ENCODE measurements around the gene KNSTRN.

Gene KNSTRN

DNA sequence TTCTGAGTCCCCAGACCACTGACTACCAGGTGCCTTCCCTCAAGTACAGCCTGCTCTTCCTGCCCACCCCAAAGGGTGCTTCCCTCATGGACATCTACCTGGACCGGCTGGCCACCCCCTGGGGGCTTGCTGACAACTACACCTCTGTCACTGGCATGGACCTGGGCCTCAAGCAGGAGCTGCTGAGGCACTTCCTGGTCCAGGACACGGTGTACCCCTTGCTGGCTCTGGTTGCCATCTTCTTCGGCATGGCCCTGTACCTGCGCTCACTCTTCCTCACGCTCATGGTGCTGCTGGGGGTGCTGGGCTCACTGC is 15.2 kb upstream of the KNSTRN start:
- DNase-seq, result no peak

DNA sequence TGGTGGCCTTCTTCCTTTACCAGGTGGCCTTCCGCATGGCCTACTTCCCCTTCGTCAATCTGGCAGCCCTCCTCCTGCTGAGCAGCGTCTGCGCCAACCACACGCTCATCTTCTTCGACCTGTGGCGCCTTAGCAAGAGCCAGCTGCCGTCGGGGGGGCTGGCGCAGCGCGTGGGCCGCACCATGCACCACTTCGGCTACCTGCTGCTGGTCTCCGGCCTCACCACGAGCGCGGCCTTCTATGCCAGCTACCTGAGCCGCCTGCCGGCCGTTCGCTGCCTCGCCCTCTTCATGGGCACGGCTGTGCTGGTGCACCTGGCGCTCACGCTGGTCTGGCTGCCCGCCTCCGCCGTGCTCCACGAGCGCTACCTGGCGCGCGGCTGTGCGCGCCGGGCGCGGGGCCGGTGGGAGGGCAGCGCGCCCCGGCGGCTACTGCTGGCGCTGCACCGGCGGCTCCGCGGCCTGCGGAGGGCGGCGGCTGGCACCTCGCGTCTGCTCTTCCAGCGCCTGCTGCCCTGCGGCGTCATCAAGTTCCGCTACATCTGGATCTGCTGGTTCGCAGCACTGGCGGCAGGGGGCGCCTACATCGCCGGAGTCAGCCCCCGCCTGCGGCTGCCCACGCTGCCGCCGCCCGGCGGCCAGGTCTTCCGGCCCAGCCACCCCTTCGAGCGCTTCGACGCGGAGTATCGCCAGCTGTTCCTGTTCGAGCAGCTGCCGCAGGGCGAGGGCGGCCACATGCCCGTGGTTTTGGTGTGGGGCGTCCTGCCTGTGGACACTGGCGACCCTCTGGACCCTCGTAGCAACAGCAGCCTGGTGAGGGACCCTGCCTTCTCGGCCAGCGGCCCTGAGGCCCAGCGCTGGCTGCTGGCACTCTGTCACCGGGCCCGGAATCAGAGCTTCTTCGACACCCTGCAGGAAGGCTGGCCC is 14.6 kb upstream of the KNSTRN start:
- DNase-seq, result peak; percentile 22

DNA sequence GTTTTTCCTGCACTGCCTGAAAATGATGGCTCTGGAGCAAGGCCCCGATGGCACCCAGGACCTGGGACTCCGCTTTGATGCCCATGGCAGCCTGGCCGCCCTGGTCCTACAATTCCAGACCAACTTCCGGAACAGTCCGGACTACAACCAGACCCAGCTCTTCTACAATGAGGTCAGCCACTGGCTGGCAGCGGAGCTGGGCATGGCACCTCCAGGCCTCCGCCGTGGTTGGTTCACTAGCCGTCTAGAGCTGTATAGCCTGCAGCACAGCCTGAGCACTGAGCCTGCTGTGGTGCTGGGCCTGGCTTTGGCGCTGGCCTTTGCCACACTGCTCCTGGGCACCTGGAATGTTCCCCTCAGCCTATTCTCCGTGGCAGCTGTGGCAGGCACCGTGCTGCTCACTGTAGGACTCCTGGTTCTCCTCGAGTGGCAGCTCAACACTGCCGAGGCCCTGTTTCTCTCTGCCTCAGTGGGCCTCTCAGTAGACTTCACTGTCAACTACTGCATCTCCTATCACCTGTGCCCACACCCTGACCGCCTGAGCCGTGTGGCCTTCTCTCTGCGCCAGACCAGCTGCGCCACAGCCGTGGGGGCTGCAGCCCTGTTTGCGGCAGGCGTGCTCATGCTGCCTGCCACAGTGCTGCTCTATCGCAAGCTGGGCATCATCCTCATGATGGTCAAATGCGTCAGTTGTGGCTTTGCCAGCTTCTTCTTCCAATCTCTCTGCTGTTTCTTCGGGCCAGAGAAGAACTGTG is 13.6 kb upstream of the KNSTRN start:
- DNase-seq, result no peak

DNA sequence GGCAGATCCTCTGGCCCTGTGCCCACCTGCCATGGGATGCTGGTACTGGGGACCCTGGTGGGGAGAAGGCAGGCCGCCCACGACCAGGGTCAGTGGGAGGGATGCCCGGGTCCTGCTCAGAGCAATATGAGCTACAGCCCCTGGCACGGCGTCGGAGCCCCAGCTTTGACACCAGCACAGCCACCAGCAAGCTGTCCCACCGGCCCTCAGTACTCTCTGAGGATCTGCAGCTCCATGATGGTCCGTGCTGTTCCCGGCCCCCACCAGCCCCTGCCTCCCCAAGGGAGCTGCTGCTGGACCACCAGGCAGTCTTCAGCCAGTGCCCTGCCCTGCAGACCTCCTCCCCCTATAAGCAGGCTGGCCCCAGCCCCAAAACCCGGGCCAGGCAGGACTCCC is 13.0 kb upstream of the KNSTRN start:
- no peak for DNase-seq

DNA sequence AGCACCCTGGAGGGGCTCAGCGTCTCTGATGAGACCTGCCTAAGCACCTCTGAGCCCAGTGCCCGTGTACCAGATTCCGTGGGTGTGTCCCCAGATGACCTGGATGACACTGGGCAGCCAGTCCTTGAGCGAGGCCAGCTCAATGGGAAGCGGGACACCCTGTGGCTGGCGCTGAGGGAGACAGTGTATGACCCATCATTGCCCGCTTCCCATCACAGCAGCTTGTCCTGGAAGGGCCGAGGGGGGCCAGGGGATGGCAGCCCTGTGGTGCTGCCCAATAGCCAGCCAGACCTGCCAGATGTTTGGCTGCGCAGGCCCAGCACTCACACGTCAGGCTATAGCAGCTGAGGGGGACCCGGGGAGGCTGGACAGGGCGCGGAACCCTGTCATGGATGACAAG is 12.6 kb upstream of the KNSTRN start:
- no peak for DNase-seq

DNA sequence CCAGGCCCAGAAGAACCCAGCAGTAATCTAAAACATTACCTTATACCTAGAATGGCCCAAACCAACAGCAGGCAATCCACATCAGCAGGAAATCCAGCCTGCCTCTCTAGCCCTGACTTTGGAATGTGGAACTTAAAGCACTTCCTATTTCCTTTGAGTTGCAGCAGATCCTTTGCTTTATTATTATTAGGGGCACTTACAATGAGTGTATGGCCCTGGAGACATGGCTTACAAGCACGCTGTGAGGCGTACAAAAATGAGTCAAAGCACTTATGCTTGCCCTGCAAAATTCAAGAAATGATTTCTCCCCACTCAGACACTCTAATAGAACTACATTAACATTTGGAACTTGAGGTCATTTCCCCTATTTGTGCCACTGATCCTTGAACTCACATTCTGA is 9.5 kb upstream of the KNSTRN start:
- DNase-seq, result no peak

DNA sequence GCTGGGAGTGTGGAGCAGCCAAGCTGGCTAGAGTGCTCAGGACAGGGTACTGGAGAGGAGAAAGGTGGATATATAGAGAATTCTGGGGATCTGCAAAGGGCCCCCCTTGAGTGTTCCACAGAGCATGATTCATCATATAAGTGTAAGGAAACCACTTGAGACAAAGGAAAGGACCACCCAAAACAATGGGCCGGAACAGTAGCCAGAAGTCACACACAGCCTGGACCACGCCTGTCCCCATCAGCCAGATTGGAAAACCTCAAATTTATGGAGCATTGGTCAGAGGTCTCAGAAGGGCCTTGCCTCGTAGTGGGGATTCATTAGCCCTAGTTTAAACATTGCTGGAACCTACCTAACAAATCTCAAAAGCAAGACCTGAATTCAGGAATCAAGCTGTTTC is 4.9 kb upstream of the KNSTRN start:
- no peak for DNase-seq

DNA sequence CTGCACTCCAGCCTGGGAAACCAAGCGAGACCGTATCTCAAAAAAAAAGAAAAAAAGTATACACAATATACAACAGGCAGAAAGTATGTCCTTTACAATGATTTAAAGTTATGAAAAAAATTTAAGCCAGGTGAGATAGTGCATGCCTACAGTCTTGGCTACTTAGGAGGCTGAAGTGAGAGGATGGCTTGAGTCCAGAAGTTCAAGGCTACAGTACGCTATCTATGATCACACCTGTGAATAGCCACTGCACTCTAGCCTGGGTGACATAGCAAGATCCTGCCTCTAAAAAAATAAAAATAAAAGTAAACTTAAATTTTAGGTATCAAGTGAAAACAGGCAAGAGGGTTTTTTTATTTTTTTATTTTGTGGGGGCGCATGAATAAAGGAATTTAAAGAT is 3.1 kb upstream of the KNSTRN start:
- DNase-seq, result no peak

DNA sequence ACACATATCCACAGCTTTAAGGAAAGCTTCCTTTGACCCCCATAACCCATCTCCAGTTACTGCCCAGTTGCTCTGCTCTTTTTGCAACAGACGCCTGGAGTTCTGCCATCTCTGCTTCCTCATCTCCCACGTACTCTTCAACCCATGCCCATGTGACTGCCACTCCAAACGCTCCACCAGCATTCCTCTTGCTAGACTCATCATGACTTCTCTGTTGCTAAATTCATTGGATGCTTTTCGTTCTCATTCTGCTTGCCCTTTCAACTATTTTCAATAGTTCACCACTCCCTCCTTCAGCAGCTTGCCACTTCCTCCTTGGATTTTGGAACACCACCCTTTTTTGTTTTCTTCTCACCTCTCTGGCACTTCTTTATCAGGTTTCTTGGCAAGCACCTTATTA is 2.7 kb upstream of the KNSTRN start:
- DNase-seq, result no peak

DNA sequence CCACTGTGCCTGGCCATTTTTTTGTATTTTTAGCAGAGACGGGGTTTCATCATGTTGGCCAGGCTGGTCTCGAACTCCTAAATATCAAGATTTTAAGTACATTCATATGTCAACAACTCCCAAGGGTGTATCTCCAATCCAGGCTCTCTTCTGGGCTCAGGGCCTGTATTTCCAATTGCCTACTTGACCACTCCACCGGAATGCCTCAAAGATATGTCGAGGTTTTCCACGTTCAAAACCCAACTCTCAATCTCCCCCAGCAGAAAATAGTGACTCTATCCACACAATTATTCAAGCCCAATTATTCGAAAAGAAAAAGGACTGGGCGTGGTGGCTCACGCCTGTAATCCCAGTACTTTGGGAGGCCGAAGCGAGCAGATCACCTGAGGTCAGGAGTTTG is 1.9 kb upstream of the KNSTRN start:
- DNase-seq, result no peak

DNA sequence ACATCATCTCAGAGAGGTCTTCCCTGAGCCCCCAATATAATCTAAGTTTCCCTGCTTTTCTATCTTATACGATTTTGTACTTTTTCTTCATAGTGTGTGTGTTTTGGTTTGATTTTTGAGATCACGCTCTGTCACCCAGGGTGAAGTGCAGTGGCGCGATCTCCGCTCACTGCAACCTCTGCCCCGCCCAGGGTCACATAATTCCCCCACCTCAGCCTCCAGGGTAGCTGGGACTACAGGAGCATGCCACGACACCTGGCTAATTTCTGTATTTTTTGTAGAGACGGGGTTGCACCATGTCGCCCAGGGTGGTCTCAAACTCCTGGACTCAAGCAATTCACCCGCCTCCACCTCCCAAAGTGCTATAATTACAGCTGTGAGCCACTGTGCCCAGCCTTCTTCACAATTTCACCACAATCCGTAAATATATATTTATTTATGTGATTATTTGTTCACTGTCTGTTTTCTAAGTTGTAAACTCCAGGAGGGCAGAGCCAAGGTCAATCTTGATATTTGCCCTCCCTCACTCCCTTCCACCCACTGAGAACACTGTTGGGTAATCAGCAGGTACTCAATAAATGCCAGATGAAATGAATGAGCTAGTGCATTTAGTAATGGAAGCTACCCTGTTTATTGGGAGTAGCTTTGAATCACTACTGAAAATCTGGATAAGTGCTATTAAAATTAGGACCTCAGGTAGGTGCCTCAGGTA is 547 bp upstream of the KNSTRN start:
- DNase-seq, result no peak

DNA sequence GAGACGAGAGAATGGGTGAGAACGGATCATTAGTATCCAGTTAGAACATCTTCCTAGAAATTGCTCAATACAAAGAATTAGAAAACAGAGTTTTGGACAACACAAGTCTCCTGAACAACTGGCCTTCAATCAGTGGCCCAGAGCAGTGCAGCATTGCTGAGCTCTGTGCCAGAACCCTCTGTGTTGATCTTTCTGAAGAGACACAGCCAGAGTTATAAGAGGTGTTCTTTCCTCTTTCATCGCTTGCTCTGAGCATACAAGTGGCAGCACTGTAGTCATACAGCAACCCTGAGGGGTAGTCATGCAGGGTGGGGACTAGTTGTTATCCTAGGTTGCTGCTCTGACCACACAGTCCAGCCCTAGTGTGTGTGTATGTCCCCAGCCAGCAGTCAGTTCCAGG is 4.0 kb downstream of the KNSTRN start:
- DNase-seq, result no peak

DNA sequence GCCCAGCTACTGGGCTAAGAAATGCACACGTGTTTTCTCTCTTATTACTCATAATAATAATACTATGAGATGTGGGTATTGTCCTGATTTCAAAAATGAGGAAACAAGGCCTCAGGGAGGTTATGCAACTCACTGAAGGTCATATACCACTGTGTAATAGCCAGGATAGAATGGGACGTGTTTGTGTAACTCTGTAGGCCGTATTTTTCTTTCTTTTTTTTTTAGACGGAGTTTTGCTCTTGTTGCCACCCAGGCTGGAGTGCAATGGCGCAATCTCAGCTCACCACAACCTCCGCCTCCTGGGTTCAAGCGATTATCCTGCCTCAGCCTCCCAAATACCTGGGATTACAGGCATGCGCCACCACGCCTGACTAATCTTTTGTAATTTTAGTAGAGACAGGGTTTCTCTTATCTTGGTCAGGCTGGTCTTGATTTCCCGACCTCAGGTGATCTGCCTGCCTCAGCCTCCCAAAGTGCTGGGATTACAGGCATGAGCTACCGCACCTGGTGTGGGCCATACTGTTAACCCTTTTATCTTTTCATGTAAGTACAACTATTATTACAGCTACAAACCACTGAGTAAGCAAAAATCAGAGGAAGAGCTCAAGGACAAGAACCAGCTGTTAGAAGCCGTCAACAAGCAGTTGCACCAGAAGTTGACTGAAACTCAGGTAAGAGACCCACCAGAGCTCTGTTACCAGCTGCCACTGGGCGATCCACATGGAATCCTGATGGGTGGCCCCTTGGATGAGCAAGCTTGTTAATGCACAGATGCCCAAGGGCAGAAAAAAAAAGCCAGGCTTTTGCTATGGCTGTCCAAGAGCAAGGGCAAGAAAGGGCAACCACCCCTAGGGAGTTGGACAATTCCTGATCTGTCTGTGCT is 6.7 kb downstream of the KNSTRN start:
- DNase-seq, result no peak

DNA sequence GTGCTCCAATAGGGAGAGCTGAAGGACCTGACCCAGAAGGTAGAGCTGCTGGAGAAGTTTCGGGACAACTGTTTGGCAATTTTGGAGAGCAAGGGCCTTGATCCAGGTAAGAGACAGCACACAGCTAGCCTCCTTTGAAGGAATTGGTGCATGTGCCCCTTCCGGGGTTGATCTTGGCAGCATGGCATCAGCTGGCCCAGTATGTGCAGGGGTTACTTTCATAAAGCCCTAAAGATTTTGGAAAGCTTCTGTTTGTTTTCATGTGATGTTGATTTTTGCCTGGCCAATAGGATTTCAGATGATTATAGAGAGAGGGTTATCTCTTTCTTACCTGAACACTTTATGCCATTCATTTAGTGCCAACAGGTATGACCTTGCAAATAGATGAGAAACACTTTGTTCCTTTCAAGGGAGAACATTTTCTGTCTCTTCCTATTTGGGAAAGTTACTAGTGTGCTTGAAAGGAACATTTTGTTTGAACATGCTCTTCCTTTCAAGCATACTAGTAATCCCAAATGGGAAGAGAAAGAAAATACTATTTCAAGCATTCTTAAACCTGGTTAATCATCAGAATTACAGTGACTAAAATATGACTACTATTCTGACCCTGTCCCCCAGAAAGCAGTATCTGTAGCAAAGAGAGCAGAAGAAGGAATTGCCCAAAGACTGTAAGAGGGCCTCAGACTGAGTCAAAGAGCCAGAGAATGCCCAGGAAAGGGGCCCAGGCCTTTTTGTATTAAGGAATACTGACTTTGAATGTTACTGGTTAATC is 7.5 kb downstream of the KNSTRN start:
- DNase-seq, result no peak

DNA sequence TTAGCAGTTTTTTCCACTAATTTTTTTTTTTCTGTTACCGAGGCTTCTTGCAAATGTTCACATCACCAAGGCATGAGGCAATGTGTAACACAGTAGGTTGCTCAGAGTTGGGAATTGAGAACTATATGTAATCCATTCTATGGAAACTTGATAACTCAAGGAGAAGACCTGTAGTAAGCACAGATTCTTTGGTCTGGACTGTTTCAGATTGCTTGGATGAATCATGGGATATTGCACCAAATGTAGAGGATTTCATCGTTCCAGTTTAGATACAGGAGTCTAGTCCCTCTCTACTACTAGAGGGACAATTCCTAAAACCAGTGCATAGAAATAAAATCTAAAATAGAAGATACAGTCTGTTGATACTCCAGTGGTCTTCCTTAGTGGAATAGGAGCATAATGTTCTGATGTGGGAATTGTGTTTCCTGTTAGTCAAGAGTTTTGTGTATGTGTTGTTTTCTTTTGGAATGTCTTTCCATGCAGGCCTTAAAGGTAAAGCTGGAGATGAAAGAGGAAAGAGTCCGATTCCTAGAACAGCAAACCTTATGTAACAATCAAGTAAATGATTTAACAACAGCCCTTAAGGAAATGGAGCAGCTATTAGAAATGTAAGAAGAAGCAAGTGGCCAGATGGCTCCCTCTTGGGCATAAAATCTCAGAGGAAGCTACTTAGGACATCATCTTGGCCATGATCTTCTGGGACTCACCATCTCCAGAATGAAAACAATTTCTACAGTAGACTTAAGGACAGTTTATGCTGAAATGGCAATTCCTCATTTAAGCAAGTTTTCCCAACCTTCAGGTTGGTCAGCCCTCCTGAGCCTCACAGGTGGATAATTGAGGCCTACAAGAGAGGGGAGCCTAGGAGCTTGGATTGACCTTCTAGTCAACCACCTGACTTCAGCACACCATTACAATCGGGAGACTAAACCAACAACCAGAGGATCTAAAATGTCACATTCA is 10.7 kb downstream of the KNSTRN start:
- no peak for DNase-seq

DNA sequence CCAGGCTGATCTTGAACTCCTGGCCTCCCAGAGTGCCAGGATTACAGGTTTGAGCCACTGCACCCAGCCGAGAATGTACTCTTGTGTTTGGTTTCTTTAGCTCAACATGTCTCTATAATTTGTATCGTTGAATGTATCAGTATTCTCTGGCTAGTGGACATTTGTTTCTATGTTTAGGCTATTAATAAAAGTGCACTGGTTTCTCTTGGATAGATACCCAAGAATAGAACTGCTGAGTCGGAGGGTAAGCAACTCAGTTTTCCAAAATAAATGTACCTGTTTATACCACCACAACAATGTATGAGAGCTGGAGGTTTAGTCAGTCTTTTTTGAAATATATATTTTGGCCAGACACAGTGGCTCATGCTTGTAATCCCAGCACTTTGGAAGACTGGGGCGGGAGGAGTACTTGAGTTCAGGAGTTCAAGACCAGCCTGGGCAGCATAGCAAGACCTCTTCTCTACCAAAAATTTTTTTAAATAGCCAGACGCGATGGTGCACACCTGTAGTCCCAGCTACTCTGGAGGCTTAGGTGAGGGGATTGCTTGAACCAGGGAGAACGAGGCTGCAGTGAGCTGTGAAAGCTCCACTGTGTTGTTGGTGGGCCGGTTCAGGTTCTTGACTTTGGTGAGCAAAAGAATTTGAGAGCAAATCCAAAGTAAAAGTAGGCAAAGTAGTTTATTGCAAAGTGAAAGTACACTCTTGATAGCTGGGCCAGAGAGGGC is 15.3 kb downstream of the KNSTRN start:
- no peak for DNase-seq

DNA sequence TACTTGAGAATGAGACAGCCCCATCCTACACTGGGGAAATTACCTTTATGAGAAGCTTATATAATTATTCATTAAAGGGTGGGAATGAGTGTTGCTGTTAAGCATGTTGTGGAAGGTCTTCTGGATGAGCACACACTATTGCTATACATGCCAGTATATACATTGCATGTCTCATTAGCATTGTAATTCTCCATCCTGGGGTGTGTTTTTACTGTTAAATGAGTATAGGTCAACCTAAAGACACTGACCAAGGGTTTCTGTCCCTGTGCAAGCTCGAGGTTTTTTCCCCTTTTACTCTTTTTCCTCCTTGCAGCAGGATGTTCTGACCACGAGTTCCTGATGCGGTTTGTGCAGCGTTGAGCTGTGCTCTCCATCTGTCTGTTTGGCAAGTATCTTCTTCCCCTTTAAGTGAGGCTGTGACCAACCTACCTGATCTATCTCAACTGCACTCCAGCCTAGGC is 15.9 kb downstream of the KNSTRN start:
- DNase-seq, result no peak

DNA sequence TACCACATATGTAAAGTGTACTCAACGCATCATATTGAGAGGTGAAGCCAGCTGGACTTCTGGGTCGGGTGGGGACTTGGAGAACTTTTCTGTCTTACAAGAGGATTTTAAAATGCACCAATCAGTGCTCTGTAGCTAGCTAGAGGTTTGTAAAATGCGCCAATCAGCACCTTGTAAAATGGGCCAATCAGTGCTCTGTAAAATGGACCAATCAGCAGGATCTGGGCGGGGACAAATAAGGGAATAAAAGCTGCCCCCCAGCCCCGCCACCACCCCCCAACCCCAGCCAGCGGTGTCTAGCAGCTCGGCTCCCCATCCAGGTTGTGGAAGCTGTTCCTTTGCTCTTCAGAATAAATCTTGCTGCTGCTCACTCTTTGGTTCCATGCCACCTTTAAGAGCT is 16.8 kb downstream of the KNSTRN start:
- no peak for DNase-seq

DNA sequence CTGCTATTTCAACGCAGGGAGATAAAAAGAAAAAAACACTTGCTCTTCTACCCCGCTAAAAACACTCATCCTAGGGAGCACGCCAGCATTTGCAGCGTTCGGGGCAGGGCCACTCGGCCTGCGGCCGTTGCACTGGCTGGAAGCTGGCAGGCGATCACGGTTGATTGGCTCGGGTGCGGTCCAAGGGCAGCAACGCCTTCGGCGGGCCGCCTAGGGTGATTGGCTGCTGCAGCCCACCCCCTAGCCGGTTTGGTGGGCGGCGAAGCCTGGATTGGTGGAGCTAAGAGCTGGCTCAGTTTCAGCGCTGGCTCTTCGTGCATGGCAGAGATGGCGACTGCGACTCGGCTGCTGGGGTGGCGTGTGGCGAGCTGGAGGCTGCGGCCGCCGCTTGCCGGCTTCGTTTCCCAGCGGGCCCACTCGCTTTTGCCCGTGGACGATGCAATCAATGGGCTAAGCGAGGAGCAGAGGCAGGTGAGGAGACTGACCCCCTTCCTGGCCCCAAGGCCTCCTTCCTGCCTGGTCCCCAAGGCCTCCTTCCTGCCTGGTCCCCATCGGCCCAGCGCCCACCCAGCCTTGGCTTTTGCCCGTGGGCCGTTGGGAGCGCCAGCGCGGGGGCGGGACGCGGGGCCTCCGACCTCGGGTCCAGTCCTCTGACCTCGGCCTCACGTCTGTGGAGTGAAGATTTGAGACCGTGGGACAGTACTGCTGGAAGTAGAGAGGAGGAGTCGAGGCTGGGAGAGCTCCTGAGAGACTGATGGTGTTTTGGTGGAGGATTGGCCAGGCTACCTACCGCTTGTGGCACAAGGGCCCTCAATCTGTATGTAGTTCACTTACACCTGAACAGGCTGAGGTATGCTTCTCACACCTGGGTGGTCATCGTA is 23.2 kb downstream of the KNSTRN start, which contains the start of gene IVD:
Gene IVD (plus strand): TSS at position 295 of the 881 bp plus-strand sequence. CDS start 33 bp downstream, at position 328.
- DNase-seq, result peak; percentile 65
